SK-N-SH (cell line): Measurements from ENCODE around the gene ASIC3.

Experiments
- CTCF ChIP-seq: fragments of 200-600 bp; sonication (generic); IDR thresholded peaks from 2 replicates; pipeline ENCODE4 v1.6.1; 2017; ENCODE audit warnings: antibody characterized with exemption, mild to moderate bottlenecking, moderate library complexity
- ELF1 ChIP-seq: IDR thresholded peaks from 2 replicates; pipeline ENCODE4 v1.4.0; 2012
- EP300 ChIP-seq, 2 experiments: IDR thresholded peaks; 2 replicates each; pipeline versions ENCODE4 v1.4.0 to v1.6.1; 2012; ENCODE audit warnings: borderline replicate concordance in 1 of 2, low read depth in 1 of 2, low read length in 1 of 2
- EZH2phosphoT487 ChIP-seq: fragments of 200-600 bp; sonication (generic); IDR thresholded peaks from 2 replicates; pipeline ENCODE4 v1.6.1; 2017; ENCODE audit warnings: low read depth, mixed run types, mild to moderate bottlenecking, antibody characterized with exemption, moderate library complexity, borderline replicate concordance
- MAX ChIP-seq: IDR thresholded peaks from 2 replicates; pipeline ENCODE4 v1.4.0; 2012; ENCODE audit warnings: low read depth
- NFIC ChIP-seq: IDR thresholded peaks from 2 replicates; pipeline ENCODE4 v1.4.0; 2012; ENCODE audit warnings: borderline replicate concordance
- POLR2AphosphoS5 ChIP-seq: IDR thresholded peaks from 2 replicates; pipeline ENCODE4 v1.6.1; 2012; ENCODE audit warnings: low read depth, low read length
- RCOR1 ChIP-seq: fragments of 150-350 bp; IDR thresholded peaks from 2 replicates; pipeline ENCODE4 v1.6.1; 2017; ENCODE audit warnings: antibody characterized with exemption, low read length
- REST ChIP-seq: IDR thresholded peaks from 2 replicates; pipeline ENCODE4 v1.6.1; 2012; ENCODE audit warnings: mild to moderate bottlenecking, low read depth, low read length, moderate library complexity
- TAF1 ChIP-seq: IDR thresholded peaks from 2 replicates; pipeline ENCODE4 v1.6.1; 2012; ENCODE audit warnings: low read depth, mild to moderate bottlenecking, low read length, moderate library complexity, borderline replicate concordance
- TCF12 ChIP-seq: IDR thresholded peaks from 2 replicates; pipeline ENCODE4 v1.4.0; 2012
- USF2 ChIP-seq: fragments of 150-350 bp; IDR thresholded peaks from 2 replicates; pipeline ENCODE4 v1.6.1; 2017; ENCODE audit warnings: antibody characterized with exemption, low read length, low read depth, borderline replicate concordance
- YY1 ChIP-seq: IDR thresholded peaks from 2 replicates; pipeline ENCODE4 v1.4.0; 2012; ENCODE audit warnings: low read depth, mild to moderate bottlenecking

GRCh38 chr7:151073990-151074389 is 25.7 kb downstream of the ASIC3 start:
- TF ChIP-seq USF2 (no peak), POLR2AphosphoS5 (no peak; the same call in 1 of the 2 replicates), CTCF (no peak), YY1 (no peak), TCF12 (no peak), EP300 (IDR thresholded peaks at IDR 0.05; ENCODE audit: borderline replicate concordance in 1 of 2, low read depth in 1 of 2, low read length in 1 of 2) (no peak), NFIC (no peak), REST (no peak), MAX (no peak), ELF1 (no peak), TAF1 (no peak), EZH2phosphoT487 (no peak), RCOR1 (no peak)
